SH-SY5Y (cell line): Measurements from ENCODE around the gene AKAP12.

Source experiments
- GATA2 ChIP-seq: IDR thresholded peaks from 2 replicates; pipeline ENCODE4 v1.6.1; 2011; ENCODE audit warnings: mild to moderate bottlenecking, low read depth, low read length
- GATA3 ChIP-seq: IDR thresholded peaks from 2 replicates; pipeline ENCODE4 v1.6.1; 2011; ENCODE audit warnings: low read depth, mild to moderate bottlenecking, low read length, moderate library complexity

- TF ChIP-seq GATA3 (no peak), GATA2 (no peak)
These were observed 60.7 kb downstream of the AKAP12 start for GRCh38 chr6:151300267-151300991.
